Mucosa of gallbladder (tissue), 1 donor: ENCODE data around the gene RAB4A. TPM values are rescaled to one million over a fixed set of nuclear protein-coding genes. Genes with fewer than 3 reads are reported as not detected.
A peak's percentile ranks its signal among the peaks of the same experiment; 100 is the strongest.

Source experiments
- DNase-seq: peaks from one replicate; pipeline ENCODE4 v3.0.0-alpha.2; 2020; ENCODE audit warnings: low spot score
- total RNA-seq: library from RNA; stranded (reverse); gene quantifications from one replicate; pipeline ENCODE4 v1.2.1, GENCODE V29; 2021
- donor health status: DM: no; HTN: no; CAD: no.

Gene RAB4A
- 109 TPM for total RNA-seq

GRCh38 chr1:229270547-229271447 is at the start of gene RAB4A:
Gene RAB4A, plus strand, starts transcription at chr1:229271111. Its CDS starts 229 bp downstream, at chr1:229271340.
- DNase-seq, result peak; percentile 87

- DNase-seq, result no peak
Observed at GRCh38 chr1:229222081-229222480, 48.8 kb upstream of the RAB4A start.

- peak; percentile 45 for DNase-seq
Observed at GRCh38 chr1:229223498-229223897, 47.4 kb upstream of the RAB4A start.

- DNase-seq, result no peak
Observed at GRCh38 chr1:229224308-229224707, 46.6 kb upstream of the RAB4A start.

- no peak for DNase-seq
Observed at GRCh38 chr1:229225331-229225782, 45.6 kb upstream of the RAB4A start.

GRCh38 chr1:229226796-229227195 is 44.1 kb upstream of the RAB4A start:
- no peak for DNase-seq

GRCh38 chr1:229227298-229227919 is 43.5 kb upstream of the RAB4A start:
- peak; percentile 87 for DNase-seq

- no peak for DNase-seq
Observed at GRCh38 chr1:229228522-229228921, 42.4 kb upstream of the RAB4A start.

GRCh38 chr1:229229137-229229720 is 41.7 kb upstream of the RAB4A start:
- DNase-seq, result no peak

- DNase-seq, result peak; percentile 72
Observed at GRCh38 chr1:229229721-229230139, 41.2 kb upstream of the RAB4A start.

GRCh38 chr1:229230140-229230892 is 40.6 kb upstream of the RAB4A start:
- no peak for DNase-seq

- no peak for DNase-seq
Observed at GRCh38 chr1:229230893-229231753, 39.8 kb upstream of the RAB4A start.

- DNase-seq, result no peak
Observed at GRCh38 chr1:229231754-229232119, 39.2 kb upstream of the RAB4A start.

GRCh38 chr1:229234870-229235472 is 35.9 kb upstream of the RAB4A start:
- no peak for DNase-seq

- DNase-seq, result no peak
Observed at GRCh38 chr1:229237320-229237719, 33.6 kb upstream of the RAB4A start.

- no peak for DNase-seq
Observed at GRCh38 chr1:229238231-229238630, 32.7 kb upstream of the RAB4A start.

- no peak for DNase-seq
Observed at GRCh38 chr1:229238674-229239415, 32.1 kb upstream of the RAB4A start.

GRCh38 chr1:229240532-229240931 is 30.4 kb upstream of the RAB4A start:
- DNase-seq, result no peak

GRCh38 chr1:229241390-229241789 is 29.5 kb upstream of the RAB4A start:
- no peak for DNase-seq

GRCh38 chr1:229243638-229244037 is 27.3 kb upstream of the RAB4A start:
- no peak for DNase-seq
